ENCODE measurements around the gene TRABD2A. TPM values are rescaled to one million over a fixed set of nuclear protein-coding genes. Genes with fewer than 3 reads are reported as not detected.

Gene TRABD2A, protein sequence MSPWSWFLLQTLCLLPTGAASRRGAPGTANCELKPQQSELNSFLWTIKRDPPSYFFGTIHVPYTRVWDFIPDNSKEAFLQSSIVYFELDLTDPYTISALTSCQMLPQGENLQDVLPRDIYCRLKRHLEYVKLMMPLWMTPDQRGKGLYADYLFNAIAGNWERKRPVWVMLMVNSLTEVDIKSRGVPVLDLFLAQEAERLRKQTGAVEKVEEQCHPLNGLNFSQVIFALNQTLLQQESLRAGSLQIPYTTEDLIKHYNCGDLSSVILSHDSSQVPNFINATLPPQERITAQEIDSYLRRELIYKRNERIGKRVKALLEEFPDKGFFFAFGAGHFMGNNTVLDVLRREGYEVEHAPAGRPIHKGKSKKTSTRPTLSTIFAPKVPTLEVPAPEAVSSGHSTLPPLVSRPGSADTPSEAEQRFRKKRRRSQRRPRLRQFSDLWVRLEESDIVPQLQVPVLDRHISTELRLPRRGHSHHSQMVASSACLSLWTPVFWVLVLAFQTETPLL
- total RNA-seq, result 22.4 and 26.2 TPM in 2 replicates

DNA sequence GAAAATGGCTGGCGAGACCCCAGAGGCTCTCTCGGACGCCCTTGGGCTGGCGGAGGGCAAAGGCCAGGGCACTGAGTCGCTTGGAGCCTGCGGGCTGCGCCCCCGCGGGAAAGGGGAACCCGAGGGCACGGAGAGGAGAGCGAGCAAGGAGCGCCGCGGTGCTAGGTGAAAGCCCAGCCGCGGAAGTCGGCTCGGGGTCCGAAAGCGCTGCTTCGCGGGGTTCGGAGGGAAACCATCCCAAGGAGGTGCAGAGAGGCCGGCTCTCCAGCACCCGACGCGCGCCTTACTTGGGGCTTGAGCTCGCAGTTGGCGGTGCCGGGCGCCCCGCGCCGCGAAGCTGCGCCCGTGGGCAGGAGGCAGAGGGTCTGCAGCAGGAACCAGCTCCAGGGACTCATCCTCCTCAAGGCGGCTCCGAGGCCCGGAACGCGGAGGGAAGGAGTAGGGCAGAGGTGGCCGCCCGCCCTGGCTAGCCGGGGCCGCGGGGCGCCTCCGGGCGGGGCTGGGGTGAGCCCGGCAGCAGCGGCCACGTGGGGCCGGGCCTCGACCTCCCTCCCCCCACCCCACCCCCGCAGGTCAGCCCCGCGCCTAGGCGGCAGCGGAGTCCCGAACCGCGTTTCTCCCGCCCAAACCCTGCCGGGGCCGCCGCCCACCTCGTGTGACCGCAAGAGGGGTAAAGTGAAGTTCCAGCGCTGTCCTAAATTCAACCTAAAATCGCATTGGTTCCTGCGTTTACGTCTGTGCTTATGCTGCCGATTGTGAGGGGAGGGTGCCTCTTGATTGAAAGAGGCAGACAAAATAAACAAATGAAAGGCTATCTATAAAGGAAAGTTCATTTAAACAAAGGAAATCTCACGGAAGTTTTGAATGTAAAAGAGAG, at the start of gene TRABD2A:
TSS of gene TRABD2A (minus strand) at position 440 of the 877 bp plus-strand sequence. CDS start at position 395, 45 bp downstream.

DNA sequence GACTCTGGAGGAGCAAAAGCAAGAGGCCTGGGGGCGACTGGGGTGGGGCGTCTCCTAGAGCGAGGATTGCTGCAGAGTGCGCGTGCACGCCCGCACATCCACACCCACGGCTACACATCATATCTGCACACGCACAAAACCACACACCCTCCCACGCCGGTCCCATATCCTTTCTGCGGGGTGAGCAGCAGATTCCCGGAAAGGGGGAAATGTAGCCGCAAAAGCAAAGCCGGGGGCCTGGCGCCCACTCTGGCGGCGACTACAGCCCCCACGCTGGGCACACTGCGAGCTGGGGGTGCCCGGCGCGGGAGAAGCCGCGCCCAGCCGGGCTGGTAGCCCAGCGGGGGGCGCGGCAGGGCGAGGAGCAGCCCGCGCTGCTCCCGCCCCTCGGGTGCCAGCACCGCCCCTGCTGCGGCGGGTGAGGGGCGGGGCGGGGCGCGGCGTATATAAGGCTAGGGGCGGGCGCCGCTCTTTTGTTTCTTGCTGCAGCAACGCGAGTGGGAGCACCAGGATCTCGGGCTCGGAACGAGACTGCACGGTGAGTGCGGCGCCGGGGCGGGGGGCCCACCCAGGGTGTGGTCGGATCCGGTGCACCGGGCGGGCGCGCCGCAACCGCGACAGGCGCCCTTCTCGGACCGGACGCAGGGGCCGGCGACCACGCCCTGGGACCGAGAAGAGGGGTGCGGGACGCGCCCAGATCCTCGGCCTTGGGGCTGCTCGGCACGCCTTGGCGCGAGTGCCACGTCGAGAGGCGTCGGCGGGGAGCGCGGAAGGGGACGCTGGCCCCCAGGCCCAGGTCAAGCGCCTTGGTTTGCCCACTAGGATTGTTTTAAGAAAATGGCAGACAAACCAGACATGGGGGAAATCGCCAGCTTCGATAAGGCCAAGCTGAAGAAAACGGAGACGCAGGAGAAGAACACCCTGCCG, 24.6 kb upstream of the TRABD2A start, which contains the start of gene TMSB10:
TSS of gene TMSB10 (plus strand) at position 476 of the 927 bp plus-strand sequence.

Other genes starting within 250 kb of the TRABD2A start
- gene TMSB10, start 24.6 kb upstream of the TRABD2A start, total RNA-seq, result 5,279 and 7,883 TPM in 2 replicates
- gene KCMF1, start 90.1 kb upstream of the TRABD2A start, total RNA-seq, result 34.5 and 45.2 TPM in 2 replicates

Measured in subcutaneous preadipocyte (primary cell).